Esophagus squamous epithelium (tissue), 4 donors: Measurements from ENCODE around the gene ZFP64.

ENCODE experiments used
- CTCF ChIP-seq, 6 experiments: fragments of 450-650 bp in 4 of 6; fragments of 200-600 bp in 2 of 6; sonication (generic) in 2 of 6; IDR thresholded peaks; one replicate each; pipeline ENCODE4 v1.5.1; 2016 to 2019; ENCODE audit warnings: antibody characterized with exemption in 6 of 6, mild to moderate bottlenecking in 4 of 6, moderate library complexity in 4 of 6
- POLR2A ChIP-seq, 4 donors: fragments of 450-650 bp; IDR thresholded peaks; one replicate each; pipeline ENCODE4 v1.6.1; 2017; ENCODE audit warnings: antibody characterized with exemption in 4 of 4, mild to moderate bottlenecking in 4 of 4, moderate library complexity in 3 of 4

- TF ChIP-seq CTCF (IDR thresholded peaks at IDR 0.05), result no peak
- TF ChIP-seq POLR2A (IDR thresholded peaks at IDR 0.05), result no peak
Measured at GRCh38 chr20:52124821-52125220, 66.8 kb downstream of the ZFP64 start.
